GM19397 (cell line): ENCODE measurements around the gene CFDP1.

Source experiments
- ATAC-seq: cut with Tn5 transposase; IDR thresholded peaks from one replicate; pipeline ENCODE4 v1.9.1; 2021; ENCODE audit warnings: mild to moderate bottlenecking, moderate library complexity; ENCODE audit not compliant: unreplicated experiment

Gene CFDP1

GRCh38 chr16:75415169-75415905 is 18.0 kb downstream of the CFDP1 start:
- no peak for ATAC-seq

GRCh38 chr16:75413951-75414350 is 19.4 kb downstream of the CFDP1 start:
- ATAC-seq: no peak

- no peak for ATAC-seq
Observed at GRCh38 chr16:75406943-75407342, 26.4 kb downstream of the CFDP1 start.

GRCh38 chr16:75402821-75403475 is 30.4 kb downstream of the CFDP1 start:
- no peak for ATAC-seq

- ATAC-seq: no peak
Observed at GRCh38 chr16:75402159-75402820, 31.0 kb downstream of the CFDP1 start.

- ATAC-seq: no peak
Observed at GRCh38 chr16:75401691-75402090, 31.6 kb downstream of the CFDP1 start.

- no peak for ATAC-seq
Observed at GRCh38 chr16:75398333-75398732, 35.0 kb downstream of the CFDP1 start.

- no peak for ATAC-seq
Observed at GRCh38 chr16:75394941-75395340, 38.4 kb downstream of the CFDP1 start.

GRCh38 chr16:75392906-75393305 is 40.4 kb downstream of the CFDP1 start:
- no peak for ATAC-seq

- no peak for ATAC-seq
Observed at GRCh38 chr16:75390926-75391653, 42.2 kb downstream of the CFDP1 start.

- ATAC-seq: no peak
Observed at GRCh38 chr16:75389096-75389690, 44.1 kb downstream of the CFDP1 start.

GRCh38 chr16:75387951-75388350 is 45.4 kb downstream of the CFDP1 start:
- ATAC-seq: no peak

GRCh38 chr16:75385507-75386152 is 47.7 kb downstream of the CFDP1 start:
- no peak for ATAC-seq

- ATAC-seq: no peak
Observed at GRCh38 chr16:75383141-75383540, 50.2 kb downstream of the CFDP1 start.

GRCh38 chr16:75382611-75383010 is 50.7 kb downstream of the CFDP1 start:
- ATAC-seq: no peak

- no peak for ATAC-seq
Observed at GRCh38 chr16:75380870-75381269, 52.4 kb downstream of the CFDP1 start.

- ATAC-seq: peak; percentile 78
Observed at GRCh38 chr16:75379911-75380847, 53.1 kb downstream of the CFDP1 start.

- peak; percentile 30 for ATAC-seq
Observed at GRCh38 chr16:75379339-75379738, 54.0 kb downstream of the CFDP1 start.

- ATAC-seq: no peak
Observed at GRCh38 chr16:75378616-75379015, 54.7 kb downstream of the CFDP1 start.
